NB4 (cell line): ENCODE results near the gene SIX3.

Experiments used
- MAX ChIP-seq: IDR thresholded peaks from 2 replicates; pipeline ENCODE4 v1.6.1; 2011; ENCODE audit warnings: low read depth, low read length
- MYC ChIP-seq: IDR thresholded peaks from 2 replicates; pipeline ENCODE4 v1.6.1; 2011; ENCODE audit warnings: low read depth, low read length
- POLR2A ChIP-seq: IDR thresholded peaks from 2 replicates; pipeline ENCODE4 v1.6.1; 2011; ENCODE audit warnings: mild to moderate bottlenecking; ENCODE audit not compliant: insufficient read length; ENCODE audit errors: extremely low read depth

GRCh38 chr2:44926957-44927356 is 14.5 kb upstream of the SIX3 start:
- no peak for TF ChIP-seq MYC
- no peak for TF ChIP-seq POLR2A
- TF ChIP-seq MAX, result no peak
